Medulla oblongata (tissue), 1 donor: ENCODE measurements around the gene TMEM44.
A peak's percentile ranks its signal among the peaks of the same experiment; 100 is the strongest.
"Not testable (repeated sequence)": the region's sequence is repeated elsewhere in the genome, so short reads cannot be mapped to it uniquely, and the experiment has no call there.

Experiments
- DNase-seq: peaks from one replicate; pipeline ENCODE4 v3.0.0-alpha.2; 2015; ENCODE audit errors: extremely low spot score

Gene TMEM44

DNA sequence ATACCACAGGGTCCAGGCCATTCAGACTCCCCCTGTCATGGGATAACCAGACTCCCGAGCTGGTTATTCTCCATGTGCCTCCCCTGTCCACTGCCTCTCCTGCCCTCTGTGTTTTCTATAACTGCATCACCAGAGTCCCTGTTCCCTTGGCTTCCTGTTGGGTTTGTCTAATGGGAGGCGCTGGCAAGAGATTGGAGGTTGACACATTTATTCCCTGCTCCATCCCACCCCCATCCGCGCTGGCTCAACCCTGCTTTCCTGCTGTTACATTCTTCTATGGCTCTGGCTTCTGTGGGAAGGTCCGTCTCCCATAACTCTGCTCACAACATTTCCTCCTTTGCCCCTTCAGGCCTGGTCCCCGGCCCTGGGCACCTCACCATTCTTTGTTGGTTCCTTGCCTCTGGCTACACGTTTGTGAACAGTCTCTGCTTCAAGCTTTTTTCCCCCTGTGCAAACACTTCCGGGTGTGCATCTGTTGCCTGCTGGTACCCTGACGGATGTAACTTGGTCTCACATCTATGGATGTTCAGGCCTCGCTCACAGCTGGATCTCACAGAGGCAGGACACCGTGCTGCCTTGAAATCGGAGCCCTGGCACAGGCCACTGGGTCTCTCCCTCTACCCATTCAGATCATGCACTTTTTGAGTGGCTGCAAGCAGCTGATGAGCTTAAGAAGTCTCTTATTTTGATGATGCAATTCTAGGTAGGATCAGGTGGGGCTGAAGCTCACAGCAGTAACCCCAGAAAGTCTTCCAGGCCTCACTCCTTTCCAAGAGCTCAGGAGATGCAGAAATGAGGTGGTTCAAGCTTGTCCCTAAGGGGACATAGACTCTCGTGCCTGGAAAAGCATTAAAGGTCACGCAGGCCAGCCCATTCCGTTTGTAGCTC, 77.8 kb downstream of the TMEM44 start:
- no peak for DNase-seq

- DNase-seq, result no peak
These were observed 78.6 kb downstream of the TMEM44 start for GRCh38 chr3:194554473-194555123.

- no peak for DNase-seq
These were observed 80.8 kb downstream of the TMEM44 start for GRCh38 chr3:194552327-194552949.

DNA sequence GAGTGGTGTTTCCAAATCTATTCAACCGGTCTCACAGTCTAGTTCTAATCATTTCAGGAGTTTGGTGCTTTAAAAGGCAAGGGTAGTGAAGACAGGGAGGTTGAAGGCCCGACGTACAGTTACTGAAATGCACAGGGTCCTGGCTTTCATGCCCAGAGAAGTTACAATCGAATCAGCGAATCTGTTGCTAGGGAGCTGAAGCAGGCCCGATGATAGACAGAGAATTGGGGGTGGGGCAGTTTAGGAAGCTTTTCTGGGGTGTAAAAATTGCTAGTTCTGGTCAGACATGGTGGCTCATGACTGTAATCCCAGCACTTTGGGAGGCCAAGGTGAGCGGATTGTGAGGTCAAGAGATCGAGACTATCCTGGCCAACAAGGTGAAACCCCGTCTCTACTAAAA, 83.4 kb downstream of the TMEM44 start:
- DNase-seq, result no peak

- DNase-seq, result peak; percentile 20
These were observed 84.6 kb downstream of the TMEM44 start for GRCh38 chr3:194548346-194549321.

- no peak for DNase-seq
These were observed 86.2 kb downstream of the TMEM44 start for GRCh38 chr3:194547042-194547441.

- DNase-seq, result not testable (repeated sequence)
These were observed 87.7 kb downstream of the TMEM44 start for GRCh38 chr3:194545538-194545937.

- DNase-seq, result no peak
These were observed 89.7 kb downstream of the TMEM44 start for GRCh38 chr3:194543550-194543949.

DNA sequence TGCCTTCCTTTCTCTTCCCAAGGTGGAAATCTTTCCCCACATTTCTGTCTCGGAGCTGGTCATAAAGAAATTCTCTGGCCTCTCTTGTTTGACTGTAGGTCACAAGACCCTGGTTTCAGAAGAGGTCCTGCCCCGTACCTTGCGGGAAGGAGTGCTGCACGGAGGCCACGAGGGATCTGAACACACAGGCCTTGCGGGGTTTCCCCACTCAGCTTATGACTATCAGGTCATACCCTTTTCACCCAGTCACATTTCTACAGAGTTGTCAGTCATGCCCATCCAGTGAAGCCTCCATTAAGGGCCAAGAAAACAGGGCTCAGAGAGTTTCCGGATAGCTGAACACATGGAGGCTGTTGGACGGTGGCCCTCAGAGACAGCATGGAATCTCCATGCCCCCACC, 91.7 kb downstream of the TMEM44 start:
- DNase-seq, result no peak

DNA sequence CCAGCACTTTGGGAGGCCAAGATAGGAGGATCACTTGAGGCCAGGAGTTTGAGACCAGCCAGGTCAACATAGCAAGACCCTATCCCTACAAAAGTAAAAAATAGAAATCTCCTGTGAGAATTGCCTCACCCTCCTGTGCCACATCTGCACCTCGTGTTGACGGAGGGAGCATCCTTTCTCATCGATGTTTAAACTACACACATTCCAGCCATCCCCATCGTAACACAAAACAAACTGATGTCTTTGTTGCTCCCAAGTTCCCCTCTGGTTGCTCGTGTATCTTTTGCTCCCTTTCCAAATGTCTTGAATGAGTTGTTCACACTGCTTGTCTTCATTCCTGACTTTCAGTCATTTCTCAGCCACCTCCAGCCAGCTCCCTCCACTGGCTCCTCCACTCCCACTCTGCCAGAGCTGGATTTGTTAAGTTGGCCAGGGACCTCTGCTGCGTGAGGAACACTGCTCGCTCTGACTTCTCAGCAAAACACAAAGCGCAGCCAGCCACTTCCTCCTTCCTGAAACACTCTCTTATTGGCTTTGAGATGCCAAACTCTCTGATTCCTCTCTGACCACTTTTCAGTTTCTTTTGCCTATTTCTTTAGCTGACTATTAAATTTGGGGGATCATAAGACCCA, 92.8 kb downstream of the TMEM44 start:
- DNase-seq, result peak; percentile 74

GRCh38 chr3:194539498-194539897, 93.7 kb downstream of the TMEM44 start:
- DNase-seq, result no peak

DNA sequence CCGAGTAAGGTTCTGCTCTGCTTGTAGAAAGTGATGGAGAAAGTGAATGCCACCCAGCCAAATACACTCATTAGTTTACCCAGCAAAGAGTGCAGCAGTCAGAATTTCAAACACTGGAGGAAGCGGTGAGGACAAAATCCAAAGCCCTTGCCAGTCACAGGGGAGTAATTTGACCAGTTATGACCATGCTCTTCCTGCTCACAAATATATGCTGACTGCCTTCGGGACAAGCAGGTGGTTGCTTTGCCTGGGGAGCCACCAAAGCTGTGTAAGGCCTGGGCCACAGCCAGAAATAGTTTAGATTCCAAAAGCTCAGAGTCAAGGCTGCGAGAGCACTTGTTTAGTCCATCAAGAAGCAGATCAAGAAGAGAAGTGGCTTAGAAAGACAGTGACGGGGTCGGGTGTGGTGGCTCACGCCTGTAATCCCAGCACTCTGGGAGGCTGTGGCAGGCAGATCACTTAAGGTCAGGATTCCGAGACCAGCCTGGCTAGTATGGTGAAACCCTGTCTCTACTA, 95.4 kb downstream of the TMEM44 start:
- no peak for DNase-seq
